ENCODE results near the gene CHN1. TPM values are rescaled to one million over a fixed set of nuclear protein-coding genes. Genes with fewer than 3 reads are reported as not detected.

The CHN1 gene
- total and polyA plus RNA-seq, 2 of the 8 experiments (the other 6 are each of a cell fraction or from before 2014, with no cell fraction given): 54.0 to 65.7 TPM

- TF ChIP-seq SRF (IDR thresholded peaks at IDR 0.05; ENCODE audit: low read depth, low read length) (no peak), POLR2A (IDR thresholded peaks at IDR 0.05; ENCODE audit: control extremely low read depth in 1 of 2, low read depth in 2 of 2, low read length in 2 of 2) (no peak), CEBPB (IDR thresholded peaks at IDR 0.05; ENCODE audit: low read depth, low read length) (no peak), SP4 (IDR thresholded peaks at IDR 0.05; ENCODE audit: low read length) (no peak), SP2 (IDR thresholded peaks at IDR 0.05; ENCODE audit: low read length) (no peak), HDAC2 (IDR thresholded peaks at IDR 0.05; ENCODE audit: borderline replicate concordance in 1 of 2, low read depth in 2 of 2, low read length in 2 of 2) (no peak), CTCF (IDR thresholded peaks at IDR 0.05; ENCODE audit: control extremely low read depth in 1 of 3, insufficient read depth in 1 of 3, low read depth in 1 of 3, low read length in 3 of 3) (no peak)
Observed at GRCh38 chr2:174776675-174777074, 228.5 kb downstream of the CHN1 start (continued).

Data from H1 (cell line).